Measurements from ENCODE around the gene GET3.
A peak's percentile ranks its signal among the peaks of the same experiment; 100 is the strongest.

DNA sequence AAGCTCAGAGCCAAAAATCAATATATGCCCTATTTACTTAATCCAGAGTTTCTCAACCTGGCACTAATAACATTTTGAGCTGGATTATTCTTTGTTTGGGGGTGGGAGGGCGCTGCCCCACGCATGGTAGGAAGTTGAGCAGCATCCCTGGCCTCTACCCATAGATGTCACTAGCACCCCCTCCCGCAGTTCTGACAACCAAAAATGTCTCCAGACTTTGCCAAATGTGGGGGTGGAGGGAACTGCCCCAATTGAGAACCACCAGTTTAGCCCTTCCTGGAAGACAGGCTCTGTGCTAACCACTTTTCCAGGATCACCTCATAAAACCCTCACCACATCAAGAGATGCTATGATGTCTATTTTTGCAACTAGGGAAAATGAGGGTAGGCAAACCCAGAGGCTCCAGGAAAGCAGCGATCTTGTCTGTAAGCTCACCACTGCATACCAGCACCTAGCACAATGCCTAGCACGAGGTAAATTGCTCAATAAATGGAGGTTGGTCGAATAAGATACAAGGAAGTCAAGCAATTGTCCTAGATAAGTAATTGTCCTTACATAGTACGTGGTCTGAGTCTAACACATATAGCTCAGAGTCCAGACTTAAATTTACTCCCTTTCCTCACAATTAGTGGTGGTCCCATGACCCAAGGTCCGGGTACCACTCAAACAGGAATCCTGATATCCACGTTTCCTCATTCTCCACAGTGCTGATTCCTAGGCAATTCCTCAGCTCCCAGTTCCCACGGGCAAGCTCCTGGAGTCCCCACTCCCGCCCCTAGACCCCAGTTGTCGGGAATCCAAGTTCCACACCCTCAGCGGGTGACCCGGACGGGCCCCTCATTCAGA lies 3.7 kb upstream of the GET3 start:
- TF ChIP-seq POLR2A (IDR thresholded peaks at IDR 0.05) (no peak), CTCF (IDR thresholded peaks at IDR 0.05 in 4 of 5, conservative IDR thresholded peaks at IDR 0.05 in 1 of 5) (peak in 1 of 5 experiments; percentile 17)
